Hepatocyte (in vitro differentiated cells): ENCODE measurements around the gene POU3F4.

ENCODE experiments used
- EZH2phosphoT487 ChIP-seq: fragments of 200-600 bp; sonication (generic); IDR thresholded peaks from one replicate; pipeline ENCODE4 v1.6.1; 2018; ENCODE audit warnings: antibody characterized with exemption, mild to moderate bottlenecking, low read depth, moderate library complexity; ENCODE audit not compliant: unreplicated experiment, severe bottlenecking
- TF ChIP-seq, protein P1 (sequence below): fragments of 200-600 bp; sonication (generic); IDR thresholded peaks from 2 replicates; pipeline ENCODE4 v1.5.1; 2016; ENCODE audit warnings: antibody characterized with exemption, mild to moderate bottlenecking; ENCODE audit not compliant: poor library complexity

DNA sequence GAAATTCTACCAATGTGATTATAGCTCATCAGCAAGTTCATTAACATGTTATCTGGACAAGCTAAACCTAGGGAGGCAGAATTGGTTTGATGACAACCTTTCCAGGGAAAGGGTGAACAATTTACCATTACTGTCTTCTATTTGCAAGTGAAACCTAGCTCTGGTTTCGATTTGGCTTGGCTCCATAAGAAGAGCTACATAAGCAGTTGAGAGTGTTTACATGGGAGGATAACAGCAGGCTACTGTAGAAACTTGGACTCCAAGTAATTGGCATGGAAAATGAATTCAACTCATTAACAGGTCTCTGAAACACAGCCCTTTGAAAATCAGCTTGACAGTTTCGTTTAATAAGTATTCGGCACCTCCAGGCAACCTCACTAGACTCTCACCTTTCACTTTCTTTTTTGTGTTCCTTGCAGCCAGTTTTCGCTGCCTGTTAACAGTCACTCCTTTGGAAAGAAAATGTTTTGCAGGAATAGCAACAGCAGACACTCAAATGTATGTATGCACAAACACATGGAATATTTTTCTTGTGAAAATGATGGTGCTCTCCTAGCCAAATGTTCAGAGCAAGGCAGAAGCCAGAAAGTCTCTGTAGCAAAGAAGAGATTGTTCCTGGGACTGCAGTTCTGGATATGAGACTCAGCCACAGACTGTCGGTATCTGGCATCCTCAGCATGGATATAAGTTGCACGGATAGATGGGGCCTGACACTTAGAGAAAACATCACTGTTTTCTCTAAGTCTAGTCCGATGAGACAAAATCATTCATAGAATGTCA lies 27.5 kb downstream of the POU3F4 start:
- TF ChIP-seq, protein P1, sequence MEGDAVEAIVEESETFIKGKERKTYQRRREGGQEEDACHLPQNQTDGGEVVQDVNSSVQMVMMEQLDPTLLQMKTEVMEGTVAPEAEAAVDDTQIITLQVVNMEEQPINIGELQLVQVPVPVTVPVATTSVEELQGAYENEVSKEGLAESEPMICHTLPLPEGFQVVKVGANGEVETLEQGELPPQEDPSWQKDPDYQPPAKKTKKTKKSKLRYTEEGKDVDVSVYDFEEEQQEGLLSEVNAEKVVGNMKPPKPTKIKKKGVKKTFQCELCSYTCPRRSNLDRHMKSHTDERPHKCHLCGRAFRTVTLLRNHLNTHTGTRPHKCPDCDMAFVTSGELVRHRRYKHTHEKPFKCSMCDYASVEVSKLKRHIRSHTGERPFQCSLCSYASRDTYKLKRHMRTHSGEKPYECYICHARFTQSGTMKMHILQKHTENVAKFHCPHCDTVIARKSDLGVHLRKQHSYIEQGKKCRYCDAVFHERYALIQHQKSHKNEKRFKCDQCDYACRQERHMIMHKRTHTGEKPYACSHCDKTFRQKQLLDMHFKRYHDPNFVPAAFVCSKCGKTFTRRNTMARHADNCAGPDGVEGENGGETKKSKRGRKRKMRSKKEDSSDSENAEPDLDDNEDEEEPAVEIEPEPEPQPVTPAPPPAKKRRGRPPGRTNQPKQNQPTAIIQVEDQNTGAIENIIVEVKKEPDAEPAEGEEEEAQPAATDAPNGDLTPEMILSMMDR = no peak
- no peak for TF ChIP-seq EZH2phosphoT487
